ENCODE data around the gene GLRX. TPM values are rescaled to one million over a fixed set of nuclear protein-coding genes. Genes with fewer than 3 reads are reported as not detected.

GLRX gene
- total RNA-seq, 6 experiments from 2014 or later = 40.2 to 228 (median 82.8) TPM

GRCh38 chr5:95788493-95788892 is 34.0 kb downstream of the GLRX start:
- no peak overlapping the region for H3K4me3 ChIP-seq
- TF ChIP-seq POLR2A (IDR thresholded peaks at IDR 0.05) (no peak), CTCF (IDR thresholded peaks at IDR 0.05) (no peak)
- no peaks in the 10 kb centered on the region for H3K9me3 ChIP-seq
- ATAC-seq (no peak), DNase-seq (no peak)
- peaks cover 0 to 14% (median 0%) of the 10 kb centered on the region in 4 donors for H3K36me3 ChIP-seq
- H3K27me3 ChIP-seq = no peaks in the 10 kb centered on the region
- WGBS (ENCODE audit: insufficient coverage, low coverage, low lambda C conversion rate, missing lambda C conversion rate) = 91% methylated on average over 8 of the region's 8 CpGs
- intact Hi-C loops (cut with DNase I) = loop anchor here in 1 of 2 donors (10.0 kb wide), 1 partner anchor 56 kb away; no protein-coding TSS in a partner anchor
- H3K27ac ChIP-seq = no peak overlapping the region
- H3K4me1 ChIP-seq = peaks cover 0 to 20% (median 8%) of the 10 kb centered on the region in 4 donors

- Histone ChIP-seq H3K4me3 (no peak overlapping the region), H3K27me3 (no peaks in the 10 kb centered on the region), H3K27ac (no peak overlapping the region), H3K36me3 (peaks cover 0 to 7% (median 0%) of the 10 kb centered on the region in 4 donors), H3K4me1 (peaks cover 0 to 24% (median 11%) of the 10 kb centered on the region in 4 donors), H3K9me3 (no peaks in the 10 kb centered on the region)
- intact Hi-C loops (cut with DNase I) = loop anchor here in 1 of 2 donors (10.0 kb wide), 1 partner anchor 58 kb away; no protein-coding TSS in a partner anchor
- DNase-seq (no peak), ATAC-seq (no peak)
- 89% methylated on average over 3 of the region's 3 CpGs for WGBS (ENCODE audit: insufficient coverage, low coverage, low lambda C conversion rate, missing lambda C conversion rate)
- no peak for TF ChIP-seq POLR2A (IDR thresholded peaks at IDR 0.05)
- TF ChIP-seq CTCF (IDR thresholded peaks at IDR 0.05) = no peak
Measured at GRCh38 chr5:95786821-95787418, 35.6 kb downstream of the GLRX start.

GRCh38 chr5:95784514-95785302 is 37.8 kb downstream of the GLRX start:
- H3K27me3 ChIP-seq = no peaks in the 10 kb centered on the region
- peak overlapping the region; percentile 20 to 74 (median 44) for H3K27ac ChIP-seq
- ATAC-seq (peak; percentile 36 to 79 (median 66)), DNase-seq (no peak)
- TF ChIP-seq POLR2A (IDR thresholded peaks at IDR 0.05) = no peak
- no peak for TF ChIP-seq CTCF (IDR thresholded peaks at IDR 0.05)
- H3K4me3 ChIP-seq = no peak overlapping the region
- WGBS (ENCODE audit: insufficient coverage, low coverage, low lambda C conversion rate, missing lambda C conversion rate) = 33% methylated on average over 9 of the region's 9 CpGs
- H3K4me1 ChIP-seq = peaks cover 0 to 38% (median 11%) of the 10 kb centered on the region in 4 donors
- H3K9me3 ChIP-seq = no peaks in the 10 kb centered on the region
- H3K36me3 ChIP-seq = peaks cover 0 to 7% (median 0%) of the 10 kb centered on the region in 4 donors
- intact Hi-C loops (cut with DNase I) = loop anchor here (5.0 to 10.0 kb wide), 2 partner anchors 60 to 63 kb away; no protein-coding TSS in a partner anchor

GRCh38 chr5:95783661-95784060 is 38.9 kb downstream of the GLRX start:
- intact Hi-C loops (cut with DNase I) = loop anchor here (5.0 to 10.0 kb wide), 2 partner anchors 61 to 64 kb away; no protein-coding TSS in a partner anchor
- peaks cover 0 to 39% (median 11%) of the 10 kb centered on the region in 4 donors for H3K4me1 ChIP-seq
- ATAC-seq = peak; percentile 72 to 86 (median 84)
- H3K36me3 ChIP-seq = peaks cover 0 to 7% (median 0%) of the 10 kb centered on the region in 4 donors
- TF ChIP-seq CTCF (IDR thresholded peaks at IDR 0.05) (no peak), POLR2A (IDR thresholded peaks at IDR 0.05) (no peak)
- WGBS (ENCODE audit: insufficient coverage, low coverage, low lambda C conversion rate, missing lambda C conversion rate) = 38% methylated on average over 3 of the region's 3 CpGs
- no peak overlapping the region for H3K4me3 ChIP-seq
- peak overlapping the region in 2 of 3 donors; percentile 44 to 74 for H3K27ac ChIP-seq
- H3K9me3 ChIP-seq = no peaks in the 10 kb centered on the region
- no peaks in the 10 kb centered on the region for H3K27me3 ChIP-seq
- peak; percentile 44 to 83 (median 71) for DNase-seq
